ENCODE data around the gene UBC.
A peak's percentile ranks its signal among the peaks of the same experiment; 100 is the strongest.
"Not testable (repeated sequence)": the region's sequence is repeated elsewhere in the genome, so short reads cannot be mapped to it uniquely, and the experiment has no call there.

The UBC gene

GRCh38 chr12:124914392-124915238, at the start of gene UBC:
TSS of gene UBC (minus strand) at chr12:124914650. CDS start at chr12:124913771, 879 bp downstream.
- peak; percentile 83 for DNase-seq (ENCODE audit: low spot score)

- DNase-seq (ENCODE audit: low spot score): no peak
Observed at GRCh38 chr12:124963211-124963610, 48.8 kb upstream of the UBC start.

DNA sequence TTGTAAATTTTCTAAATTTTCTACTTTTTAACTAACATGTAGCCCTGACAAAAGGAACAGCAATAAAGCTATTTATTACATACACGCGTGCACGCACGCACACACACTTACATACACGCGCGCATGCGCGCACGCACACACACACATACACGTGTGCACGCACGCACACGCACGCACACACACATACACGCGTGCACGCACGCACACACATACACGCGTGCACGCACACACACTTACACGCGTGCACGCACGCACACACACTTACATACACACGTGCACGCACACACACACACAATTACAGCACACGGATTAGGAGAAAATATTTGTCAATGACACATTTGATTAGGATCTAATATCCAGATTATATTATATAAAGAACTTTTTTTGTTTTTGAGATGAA, 46.6 kb upstream of the UBC start:
- no peak for DNase-seq (ENCODE audit: low spot score)

DNA sequence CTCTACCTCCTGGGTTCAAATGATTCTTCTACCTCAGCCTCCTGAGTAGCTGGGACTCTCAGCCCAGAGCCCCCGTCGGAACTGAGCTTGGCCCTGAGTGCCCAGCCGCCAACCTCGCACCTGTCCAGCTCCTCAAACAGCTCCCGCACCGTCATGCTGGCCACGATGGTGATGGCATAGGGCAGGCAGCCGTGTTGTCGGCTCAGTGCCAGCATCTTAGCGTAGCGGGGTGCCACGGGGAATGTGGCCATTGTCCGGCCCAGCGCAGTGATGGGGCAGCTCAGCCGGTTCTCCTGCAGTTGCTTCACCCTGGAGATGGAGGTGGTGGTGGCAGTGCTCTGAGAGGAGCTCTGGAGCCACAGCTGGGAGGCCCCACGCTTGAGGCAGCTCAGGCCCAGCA, 42.1 kb upstream of the UBC start:
- DNase-seq (ENCODE audit: low spot score): no peak

DNA sequence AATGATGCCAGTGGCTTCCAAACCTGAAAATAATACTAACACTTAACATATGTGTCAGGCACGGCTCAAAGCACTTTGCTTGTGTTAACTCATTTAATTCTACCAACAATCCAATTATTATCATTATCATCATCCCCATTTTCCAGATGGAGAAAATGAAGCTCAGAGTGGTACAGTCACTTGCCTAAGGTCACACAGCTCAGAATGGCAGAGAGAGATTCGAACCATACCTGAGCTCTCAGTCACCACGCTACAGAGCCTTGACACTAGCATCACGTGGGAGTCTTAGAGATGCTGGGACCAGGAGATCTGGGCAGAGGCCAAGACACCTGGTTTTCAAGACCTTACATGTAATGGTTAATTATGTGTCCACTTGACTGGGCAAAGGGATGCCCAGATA, 40.3 kb upstream of the UBC start:
- DNase-seq (ENCODE audit: low spot score): no peak

DNA sequence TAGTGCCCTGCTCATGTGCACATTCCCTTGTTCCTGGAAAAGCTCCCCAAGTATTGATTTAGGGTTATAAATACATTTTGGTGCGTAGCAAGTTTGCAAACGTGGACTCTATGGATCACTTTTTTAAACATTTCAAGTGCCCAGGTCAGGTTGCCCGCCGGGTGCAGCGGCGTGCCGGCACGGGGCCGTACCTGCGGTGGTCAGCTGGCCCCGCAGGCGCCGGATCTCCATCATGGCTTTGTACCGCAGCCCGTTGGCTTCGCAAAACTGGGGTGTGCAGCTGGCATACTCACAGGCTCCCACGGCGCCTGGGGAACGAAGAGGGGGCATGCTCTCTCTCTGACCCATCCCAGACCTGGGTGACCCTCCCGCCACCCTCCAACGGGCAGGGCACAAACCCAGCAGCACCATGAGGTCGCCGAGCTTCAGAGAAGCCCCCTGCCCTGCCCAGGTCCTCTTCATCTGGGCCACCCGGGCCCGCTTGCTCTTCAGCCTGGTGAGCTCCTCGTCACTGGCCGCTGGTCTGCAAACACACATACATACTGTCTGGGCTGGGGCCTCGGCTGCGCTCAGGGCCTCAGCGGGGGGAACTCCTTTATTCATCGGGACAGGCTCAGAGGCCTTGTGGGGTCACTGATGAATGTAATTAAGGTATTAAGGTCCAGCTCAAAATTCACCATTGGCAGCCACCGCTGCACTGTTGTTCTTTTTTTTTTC, 39.4 kb upstream of the UBC start:
- no peak for DNase-seq (ENCODE audit: low spot score)

DNA sequence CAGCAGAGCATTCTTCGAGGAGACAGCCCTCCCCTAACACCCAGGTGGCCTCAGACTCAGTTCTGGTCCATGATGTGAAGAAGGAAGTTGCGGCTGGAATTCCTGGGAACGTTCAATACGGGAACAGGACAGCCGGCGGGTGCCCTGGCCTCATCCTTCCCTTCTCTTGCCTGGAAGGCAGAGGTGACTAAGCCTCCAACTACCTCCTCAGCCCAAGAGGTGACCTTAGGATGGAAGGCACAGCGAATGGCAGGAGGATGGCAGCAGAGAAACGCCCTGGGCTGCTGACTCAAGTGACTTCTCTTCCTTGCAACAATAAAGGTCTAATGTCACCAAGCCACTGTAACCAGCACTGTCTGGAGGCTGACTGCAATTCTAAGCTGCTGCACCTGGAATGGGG, 38.4 kb upstream of the UBC start:
- no peak for DNase-seq (ENCODE audit: low spot score)

DNA sequence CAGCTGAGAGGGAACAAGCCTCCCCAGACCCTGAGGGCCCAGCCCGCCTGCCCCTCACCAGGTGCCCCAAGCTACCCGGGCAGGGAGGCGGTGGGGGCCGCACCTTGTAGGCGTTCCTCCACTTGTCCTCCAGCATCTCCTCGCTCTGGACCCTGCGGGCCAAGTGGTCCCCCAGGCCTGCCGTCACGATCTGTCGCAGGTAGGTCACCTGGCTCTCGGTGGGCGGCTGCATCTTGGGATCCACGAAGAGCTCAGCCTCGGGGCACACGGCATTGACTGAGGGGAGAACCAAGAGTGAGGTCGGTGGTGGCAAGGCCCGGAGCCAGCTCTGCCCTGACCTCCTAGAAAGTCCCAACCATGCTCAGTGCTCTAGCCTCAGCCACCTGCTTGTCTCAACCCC, 37.8 kb upstream of the UBC start:
- no peak for DNase-seq (ENCODE audit: low spot score)

DNA sequence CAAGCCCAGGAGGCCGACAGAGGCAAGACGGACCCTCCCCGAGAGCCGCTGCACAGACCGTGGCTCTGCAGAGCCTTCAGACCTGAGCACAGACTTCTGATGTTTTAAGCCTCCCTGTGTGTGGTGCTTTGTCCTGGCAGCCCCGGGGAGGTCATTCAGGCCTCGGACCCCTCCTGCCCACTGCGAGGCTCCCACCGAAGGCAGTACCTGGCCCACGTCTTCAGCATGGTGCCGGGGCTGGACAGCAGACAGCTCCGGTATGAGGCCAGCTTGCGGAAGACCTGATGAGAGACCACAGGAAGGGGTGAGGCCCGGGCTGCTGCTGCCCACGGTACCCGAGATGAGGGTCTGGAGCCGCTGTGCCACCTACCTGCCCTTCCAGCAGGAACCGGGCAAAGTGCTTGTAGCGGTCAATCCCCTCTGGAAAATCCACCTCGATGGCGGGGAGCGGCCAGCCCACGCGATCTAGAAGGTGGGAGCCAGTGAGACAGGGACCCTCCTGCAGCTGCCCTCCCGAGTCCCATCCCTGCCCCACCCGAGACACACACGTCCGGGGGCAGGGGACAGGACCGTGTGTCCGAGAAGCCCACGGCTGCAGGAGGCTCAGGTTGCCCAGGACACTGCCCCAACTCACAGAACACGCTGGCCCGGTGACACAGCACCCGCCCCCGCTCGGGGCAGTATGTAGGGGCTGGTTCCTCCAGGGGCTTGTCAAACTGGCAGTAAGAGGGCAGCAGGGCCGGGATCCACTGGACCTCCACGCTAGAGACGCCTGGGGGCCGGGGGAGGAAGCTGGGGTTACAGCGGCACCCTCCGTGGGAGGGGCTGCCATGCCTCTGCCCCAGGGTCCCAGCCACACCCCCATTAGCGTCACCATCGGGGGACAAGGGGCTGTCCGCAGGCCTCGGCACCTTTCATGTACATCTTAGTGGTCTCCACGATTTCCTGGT, 35.6 kb upstream of the UBC start:
- no peak for DNase-seq (ENCODE audit: low spot score)

- no peak for DNase-seq (ENCODE audit: low spot score)
Observed at GRCh38 chr12:124949066-124949465, 34.6 kb upstream of the UBC start.

DNA sequence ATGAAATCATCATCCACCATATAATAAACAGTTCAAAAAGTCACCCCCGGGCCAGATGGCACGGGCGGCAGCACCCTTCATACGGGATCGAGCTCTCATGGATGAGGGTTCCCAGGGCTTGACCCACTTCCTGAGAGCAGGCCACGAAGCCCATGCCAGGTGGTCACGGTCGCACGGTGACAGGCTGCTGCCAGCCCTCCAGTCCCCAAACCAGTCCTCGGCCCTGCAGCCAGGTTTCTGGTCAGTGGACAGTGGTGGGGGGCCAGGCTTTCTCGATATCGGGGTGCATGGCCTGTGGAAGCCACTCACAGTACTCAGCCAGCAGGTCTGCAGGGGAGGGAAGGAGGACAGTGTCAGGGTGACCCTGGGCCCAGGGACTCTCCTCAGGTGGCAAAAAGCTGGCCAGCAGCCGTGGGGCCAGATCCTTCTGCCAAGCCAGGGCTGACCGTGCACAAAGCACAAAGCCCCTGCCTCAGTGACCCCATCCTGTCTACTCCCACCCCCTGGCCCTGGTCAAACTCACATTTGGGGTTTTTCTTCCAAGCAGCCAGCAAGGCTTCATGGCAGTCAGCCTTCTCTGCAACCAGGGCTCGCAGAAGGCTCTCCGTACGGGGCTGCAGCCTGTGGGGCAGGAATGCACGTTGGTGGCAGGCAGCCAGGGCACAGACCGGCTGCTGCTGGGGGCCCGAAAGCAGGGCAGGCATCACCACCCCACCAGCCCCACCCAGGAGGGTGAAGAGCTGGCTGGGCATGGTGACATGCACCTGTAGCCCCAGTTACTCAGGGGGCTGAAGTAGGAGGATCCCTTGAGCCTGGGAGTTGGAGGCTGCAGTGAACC, 33.3 kb upstream of the UBC start:
- DNase-seq (ENCODE audit: low spot score): no peak

DNA sequence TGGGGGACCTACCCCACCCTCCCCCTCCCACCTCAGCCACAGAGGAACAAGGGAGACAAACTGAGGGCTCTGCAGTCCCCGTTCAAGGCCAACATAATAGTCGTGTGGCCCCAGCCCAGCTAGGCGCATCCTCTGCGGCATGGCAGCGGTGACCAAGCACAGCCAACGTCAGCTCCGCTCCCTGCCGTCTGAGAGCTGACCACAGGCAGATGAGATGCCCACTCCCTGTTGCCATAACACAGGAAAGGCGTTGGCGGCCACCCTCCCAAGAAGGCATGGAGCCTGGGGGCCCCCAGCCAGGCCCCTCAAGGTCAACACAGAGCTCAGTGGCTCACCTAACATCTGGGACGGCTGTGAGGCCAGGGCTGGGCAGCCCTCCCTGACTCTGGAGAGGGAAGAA, 32.6 kb upstream of the UBC start:
- no peak for DNase-seq (ENCODE audit: low spot score)

DNA sequence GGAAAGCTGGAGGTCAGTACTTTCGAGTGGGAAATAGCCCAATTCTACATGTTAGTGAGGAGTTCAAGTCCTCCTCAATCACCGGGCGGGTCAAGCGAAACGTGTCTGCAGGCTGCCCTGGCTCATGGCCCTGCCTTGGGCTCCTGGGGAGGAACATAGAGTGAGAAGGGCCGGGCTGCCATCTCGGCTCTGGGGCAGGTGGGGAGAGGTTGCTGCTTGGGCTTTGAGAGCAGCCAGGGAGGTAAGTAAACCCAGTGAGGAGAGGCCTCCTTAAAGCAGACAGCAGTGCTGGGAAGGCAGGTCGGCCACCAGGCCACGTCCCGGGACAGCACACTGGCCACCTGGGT, 32.0 kb upstream of the UBC start:
- DNase-seq (ENCODE audit: low spot score): no peak

DNA sequence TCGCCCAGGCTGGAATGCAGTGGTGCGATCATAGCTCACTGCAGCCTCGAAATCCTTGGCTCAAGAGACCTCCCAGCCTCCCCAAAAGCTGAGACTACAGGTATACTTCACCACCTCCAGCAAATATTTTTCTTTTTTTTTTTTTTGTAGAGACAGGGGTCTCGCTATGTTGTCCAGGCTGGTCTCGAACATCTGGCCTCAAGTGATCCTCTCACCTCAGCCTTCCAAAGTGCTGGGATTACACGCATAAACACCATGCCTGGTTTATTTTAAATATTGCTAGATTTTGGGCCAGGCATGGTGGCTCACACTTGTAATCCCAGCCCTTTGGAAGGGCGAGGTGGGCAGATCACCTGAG, 26.7 kb upstream of the UBC start:
- no peak for DNase-seq (ENCODE audit: low spot score)

DNA sequence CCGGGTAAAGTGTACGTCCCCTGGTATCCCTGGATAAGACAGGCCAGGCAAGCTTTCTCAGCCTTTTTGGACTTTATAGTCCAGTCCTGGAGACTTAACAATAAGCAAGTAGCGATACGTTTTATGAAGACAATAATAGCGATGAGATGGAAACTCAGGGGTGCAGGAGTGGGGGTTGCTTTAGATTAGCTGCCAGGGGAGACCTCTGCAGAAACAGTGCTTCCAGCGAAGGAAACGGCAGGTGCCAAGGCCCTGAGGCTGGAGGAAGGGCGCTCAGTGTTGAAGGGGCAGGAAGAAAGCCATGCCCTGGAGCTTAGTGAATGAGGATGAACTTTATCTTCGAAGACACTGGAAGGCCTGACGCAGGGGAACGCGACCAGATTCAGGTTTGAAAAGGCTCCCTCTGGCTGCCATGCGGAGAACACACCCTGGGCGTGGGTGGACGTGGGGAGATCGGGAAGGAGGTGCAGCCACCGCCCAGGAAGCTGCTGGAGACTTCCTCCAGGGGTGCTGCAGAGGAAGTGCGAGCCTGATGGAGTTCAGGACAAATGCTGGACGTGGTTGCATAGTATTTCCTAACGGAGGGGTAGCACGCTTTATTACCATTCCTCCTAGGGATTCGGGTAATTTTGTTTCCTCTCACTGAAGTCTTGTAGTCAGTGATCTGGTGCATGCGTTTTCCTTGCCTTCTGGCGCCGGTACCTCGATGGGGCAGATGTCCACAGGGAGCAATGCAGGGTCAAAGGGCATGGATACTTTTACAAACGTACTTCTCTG, 26.1 kb upstream of the UBC start:
- DNase-seq (ENCODE audit: low spot score): peak; percentile 84

DNA sequence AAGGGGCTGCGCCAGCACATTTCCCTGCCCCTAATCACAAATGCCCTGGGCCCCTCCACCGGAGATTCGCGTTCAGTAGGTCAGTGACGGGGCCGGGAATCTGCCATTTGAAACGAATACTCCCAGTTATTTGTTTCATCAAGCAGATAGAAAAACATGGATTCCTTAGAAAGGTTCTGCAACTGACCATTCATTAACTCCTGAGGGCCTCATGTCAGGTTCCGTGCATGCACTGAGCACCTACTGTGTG, 25.6 kb upstream of the UBC start:
- DNase-seq (ENCODE audit: low spot score): no peak

DNA sequence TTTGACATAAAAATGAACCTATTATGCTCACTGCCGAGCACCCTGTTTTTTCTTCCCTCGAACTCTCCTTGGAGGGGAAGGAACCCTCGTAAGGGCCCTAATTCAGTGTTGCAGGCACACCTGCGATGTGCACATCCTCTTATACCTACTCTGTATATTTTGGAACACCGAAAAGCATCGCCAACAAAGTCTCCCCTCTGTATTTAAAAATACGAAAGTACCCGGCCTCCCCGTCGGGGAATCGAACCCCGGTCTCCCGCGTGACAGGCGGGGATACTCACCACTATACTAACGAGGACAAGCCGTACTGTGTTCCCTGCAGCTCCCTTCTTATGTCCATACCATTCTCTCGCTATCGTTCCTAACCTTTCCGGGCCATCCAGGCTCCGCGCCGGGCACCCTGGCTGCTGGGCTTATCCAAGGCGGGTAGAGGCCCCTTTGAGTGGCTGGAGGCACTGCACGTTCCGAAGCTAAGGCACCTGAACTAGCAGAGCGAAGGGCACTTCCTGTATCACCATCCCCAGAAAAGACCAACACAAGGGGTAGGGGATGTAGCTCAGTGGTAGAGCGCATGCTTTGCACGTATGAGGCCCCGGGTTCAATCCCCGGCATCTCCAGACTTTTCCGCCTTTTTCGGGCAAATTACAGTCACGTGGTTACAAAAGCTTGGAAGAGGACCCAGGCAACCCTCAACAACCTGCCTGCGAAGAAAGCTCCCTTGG, 25.1 kb upstream of the UBC start:
- peak; percentile 83 for DNase-seq (ENCODE audit: low spot score)

GRCh38 chr12:124939079-124939420, 24.6 kb upstream of the UBC start:
- DNase-seq (ENCODE audit: low spot score): peak; percentile 71

DNA sequence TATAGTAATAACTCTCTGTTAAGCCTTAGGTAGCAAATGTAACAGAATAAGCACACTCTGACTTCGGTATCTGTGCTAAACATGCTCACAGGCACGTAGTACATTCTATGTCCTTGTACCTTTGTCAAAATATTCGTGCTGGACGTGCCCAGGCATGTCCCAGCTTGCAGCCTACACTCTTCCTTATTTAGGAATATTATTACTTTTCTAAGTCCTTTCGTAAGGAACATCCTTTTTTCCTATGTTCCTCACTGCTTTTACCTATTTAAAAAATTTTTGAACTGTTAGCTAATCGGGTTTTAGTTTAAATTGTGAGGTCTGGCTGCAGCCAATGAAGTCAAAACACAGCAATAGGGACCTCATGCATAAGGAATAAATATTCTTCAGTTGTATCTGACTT, 24.1 kb upstream of the UBC start:
- DNase-seq (ENCODE audit: low spot score): no peak

GRCh38 chr12:124938108-124938507, 23.7 kb upstream of the UBC start:
- no peak for DNase-seq (ENCODE audit: low spot score)

GRCh38 chr12:124931528-124931927, 17.1 kb upstream of the UBC start:
- not testable (repeated sequence) for DNase-seq (ENCODE audit: low spot score)
